GM18502 (cell line): ENCODE measurements around the gene C2CD4D.

Experiments used
- ATAC-seq: cut with Tn5 transposase; IDR thresholded peaks from one replicate; pipeline ENCODE4 v1.9.1; 2021; ENCODE audit warnings: mild to moderate bottlenecking; ENCODE audit not compliant: unreplicated experiment, poor library complexity

C2CD4D gene

DNA sequence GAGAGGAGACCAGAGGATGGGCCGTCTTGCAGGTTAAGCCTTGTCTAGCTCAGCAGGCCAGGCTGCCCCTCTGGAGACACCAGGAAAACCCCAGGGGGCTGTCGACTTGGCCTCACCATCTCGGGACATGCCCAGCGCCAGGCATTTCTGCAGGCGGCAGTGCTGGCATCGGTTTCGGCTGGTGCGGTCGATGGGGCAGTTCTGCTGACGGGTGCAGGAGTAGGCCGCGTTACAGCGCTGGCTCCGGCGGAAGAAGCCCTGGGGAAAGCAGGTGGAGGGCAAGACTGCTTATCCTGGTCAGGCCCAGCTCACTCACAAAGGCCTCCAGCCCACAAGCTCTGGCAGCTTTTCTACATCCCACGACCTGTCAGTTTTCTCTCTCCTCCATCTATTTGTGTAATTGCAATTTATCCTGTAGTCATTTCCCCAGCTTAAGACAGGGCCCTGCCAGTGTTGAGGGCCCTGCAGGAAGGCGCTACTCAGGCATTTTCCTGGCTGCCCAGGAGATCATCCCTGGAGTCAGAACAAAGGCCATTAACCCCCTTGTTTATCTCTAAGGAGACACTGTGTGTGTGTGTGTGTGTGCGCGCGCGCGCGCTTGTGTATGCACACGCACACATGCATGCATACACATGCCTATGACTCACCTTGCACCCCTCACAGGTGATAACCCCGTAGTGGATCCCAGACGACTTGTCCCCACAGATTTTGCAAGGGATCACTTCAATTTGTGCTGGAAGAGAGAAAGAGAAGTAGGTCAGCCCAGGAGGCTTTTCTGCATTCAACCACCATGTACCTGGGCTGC lies 22.9 kb downstream of the C2CD4D start:
- ATAC-seq = no peak

DNA sequence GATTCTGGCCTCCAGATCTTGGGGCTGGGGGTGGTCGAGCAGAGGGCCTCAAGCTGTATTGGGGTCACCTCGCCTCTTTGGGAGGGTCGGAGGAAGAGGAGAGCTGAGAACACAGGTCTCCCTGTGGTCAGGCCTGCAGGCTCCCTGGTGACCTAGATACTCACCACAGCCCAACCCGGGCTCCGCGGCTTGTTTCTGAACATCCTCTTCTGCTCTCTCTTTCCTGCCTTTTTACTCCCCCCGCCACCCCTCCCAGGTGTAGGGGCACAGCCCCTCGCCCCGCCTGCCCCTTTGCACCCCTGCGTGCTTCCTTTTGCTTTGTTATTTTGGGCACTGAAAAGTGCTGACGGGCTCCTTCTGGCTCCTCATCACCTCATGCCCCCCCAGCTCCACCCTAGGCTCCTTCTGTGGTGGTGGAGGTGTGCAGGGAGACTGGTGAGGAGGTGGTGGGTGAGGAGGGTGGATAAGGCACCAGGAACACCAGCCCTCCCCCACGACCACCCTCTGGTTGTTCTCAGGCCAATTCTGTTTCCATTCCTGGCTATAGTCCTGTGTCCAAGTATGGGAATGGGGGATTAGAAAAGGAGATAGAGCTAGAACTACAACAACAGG lies 23.8 kb downstream of the C2CD4D start:
- no peak for ATAC-seq

DNA sequence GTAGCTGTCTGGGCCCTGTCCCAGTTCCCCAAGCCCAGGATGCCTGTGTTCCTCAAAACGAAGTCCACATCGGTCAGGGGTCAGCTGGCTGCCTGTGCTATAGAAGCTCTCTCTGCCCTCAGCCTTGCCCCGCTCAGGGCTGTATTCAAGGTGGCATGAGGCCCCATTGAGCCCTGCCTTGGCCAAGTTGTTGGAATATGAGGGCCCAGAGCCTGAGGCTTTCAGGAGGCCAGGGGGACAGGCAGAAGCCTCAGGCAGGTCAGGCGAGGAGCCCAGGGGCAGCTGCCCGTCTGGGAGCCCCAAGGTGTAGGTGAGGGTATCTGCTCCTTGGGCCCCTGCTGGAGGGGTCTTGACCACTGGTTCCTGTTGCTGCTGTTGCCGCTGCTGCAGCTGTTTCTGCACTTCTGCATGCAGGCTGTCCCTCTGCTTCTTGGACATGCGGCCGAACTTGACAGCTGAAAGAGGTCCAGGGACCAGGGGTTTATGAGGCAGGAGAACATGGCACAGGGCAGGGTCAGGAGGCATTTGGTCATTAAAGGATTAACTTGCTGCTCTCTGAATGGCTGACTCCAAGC lies 24.6 kb downstream of the C2CD4D start:
- no peak for ATAC-seq

DNA sequence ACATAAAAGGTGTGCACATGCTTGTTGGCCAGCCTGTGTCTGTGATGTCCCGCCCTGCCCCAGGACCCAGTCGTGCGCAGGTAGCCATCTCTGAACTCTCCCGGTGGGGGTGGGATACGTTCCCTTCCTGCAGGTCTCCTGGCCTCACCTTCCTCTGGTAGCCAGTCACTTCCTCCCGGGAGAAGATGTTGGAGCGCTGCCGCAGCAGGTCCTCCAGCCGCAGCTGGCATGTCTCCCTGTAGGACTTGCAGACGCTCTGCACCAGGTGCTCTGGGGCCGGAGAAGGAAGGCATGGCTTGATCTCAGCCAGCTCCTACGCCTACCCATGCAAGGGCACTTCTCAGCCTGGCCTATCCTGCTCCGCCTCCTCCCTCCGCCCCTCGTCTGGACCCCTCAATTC lies 25.2 kb downstream of the C2CD4D start:
- no peak for ATAC-seq

DNA sequence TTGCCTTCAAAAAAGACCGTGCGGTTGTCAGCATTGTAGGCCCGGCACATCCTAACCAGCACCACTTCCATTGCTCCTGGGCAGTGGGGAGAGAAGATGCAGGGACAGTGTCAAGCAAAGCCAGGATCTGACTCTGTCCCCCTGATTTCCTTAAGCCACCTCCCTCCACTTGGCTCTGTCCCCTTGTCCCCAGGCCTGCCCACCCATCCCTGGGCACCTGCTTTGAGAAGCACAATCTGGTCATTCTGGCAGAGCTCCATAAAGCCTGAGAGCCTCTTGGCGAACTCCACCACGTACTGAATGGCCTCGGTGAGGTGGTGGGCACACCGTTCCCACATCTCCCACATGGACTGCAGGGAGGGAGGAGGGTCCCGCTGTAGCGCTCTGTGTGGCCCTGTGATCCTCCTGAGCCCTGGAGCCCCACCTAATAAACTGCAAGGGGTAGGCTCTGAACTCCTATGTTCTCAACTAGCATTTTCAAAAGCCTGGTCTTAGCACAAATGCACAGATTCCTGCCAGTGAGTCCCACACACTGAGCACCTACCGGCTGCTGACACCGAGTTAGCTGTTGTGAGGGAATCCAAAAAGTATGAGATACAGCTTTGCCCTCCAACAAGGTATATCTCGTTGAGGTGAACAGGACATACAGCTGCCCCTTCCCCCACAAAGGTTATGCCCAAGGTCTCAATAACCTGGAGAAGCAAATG lies 26.2 kb downstream of the C2CD4D start:
- ATAC-seq = no peak

DNA sequence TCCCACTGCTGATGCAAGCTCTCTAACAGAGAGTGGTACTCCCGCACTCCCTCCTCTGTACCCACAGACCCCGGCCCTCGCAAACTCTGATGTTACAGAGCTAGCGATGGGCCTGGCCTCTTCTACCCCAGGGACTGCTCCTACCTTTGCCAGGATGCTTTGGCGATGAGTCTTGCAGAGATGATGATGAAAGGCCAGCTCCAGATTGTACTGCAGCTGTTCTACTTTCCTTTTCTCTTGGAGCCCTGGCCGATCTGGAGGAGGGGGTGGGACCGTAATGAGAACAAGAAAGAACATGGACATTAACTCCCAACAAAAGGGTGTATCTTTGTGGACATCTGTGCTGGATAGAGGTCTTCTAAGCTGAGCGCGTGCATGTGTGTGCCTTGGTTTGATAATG lies 28.4 kb downstream of the C2CD4D start:
- no peak for ATAC-seq

DNA sequence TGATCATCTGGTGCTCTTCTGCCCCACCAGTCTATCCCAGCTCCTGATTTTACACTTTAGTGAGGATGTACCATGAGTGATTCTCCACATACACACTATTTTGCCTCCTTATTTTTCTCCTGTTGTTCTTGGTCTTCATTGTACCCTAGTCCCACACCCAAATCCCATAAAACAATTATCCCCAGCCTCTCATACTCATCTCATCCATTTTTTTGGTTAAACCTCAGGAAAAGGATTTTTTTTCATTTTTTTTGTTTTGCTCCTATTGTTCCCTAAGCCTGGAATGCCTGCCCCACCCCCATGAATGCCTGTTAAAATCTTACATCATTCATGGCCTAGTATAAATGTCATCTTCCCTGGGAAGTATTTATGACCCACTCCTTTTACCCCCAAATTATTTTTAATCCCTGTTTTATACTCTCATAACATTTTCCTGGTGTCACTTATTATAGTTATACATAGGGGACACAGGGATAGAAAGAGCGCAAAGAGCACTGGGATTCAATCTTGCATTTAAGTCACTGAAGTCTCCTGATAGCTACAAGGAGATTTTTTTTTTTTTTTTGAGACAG lies 29.5 kb downstream of the C2CD4D start:
- no peak for ATAC-seq

DNA sequence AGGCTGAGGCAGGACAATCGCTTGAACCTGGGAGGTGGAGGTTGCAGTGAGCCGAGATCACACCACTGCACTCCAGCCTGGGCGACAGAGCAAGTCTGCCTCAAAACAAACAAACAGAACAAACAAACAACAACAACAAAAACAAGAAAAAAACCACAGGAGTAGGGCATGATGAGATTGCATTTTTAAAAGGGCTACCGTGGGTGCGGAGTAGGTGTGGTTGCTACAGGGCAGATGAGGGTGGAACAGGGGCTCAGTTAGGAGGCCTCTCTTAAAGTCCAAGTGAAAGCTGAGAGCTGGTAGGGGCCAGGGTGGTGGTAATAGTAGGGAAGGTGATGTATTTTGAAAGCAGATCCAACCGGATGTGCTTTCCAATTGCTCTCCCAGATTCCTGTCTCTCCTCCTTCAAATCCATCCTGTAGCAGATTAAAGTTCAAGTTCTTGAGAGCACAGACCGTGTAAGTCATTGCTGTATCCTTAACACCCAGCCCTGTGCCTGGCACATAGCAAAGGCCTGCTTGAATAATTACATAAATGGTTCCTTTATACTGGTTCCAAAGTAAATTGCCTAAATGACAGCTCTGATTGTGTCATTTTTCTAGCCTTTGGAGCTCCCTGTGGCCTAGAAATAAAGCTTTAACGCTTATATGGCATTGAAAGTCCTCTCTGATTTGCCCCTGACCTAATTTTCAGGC lies 30.2 kb downstream of the C2CD4D start:
- no peak for ATAC-seq

DNA sequence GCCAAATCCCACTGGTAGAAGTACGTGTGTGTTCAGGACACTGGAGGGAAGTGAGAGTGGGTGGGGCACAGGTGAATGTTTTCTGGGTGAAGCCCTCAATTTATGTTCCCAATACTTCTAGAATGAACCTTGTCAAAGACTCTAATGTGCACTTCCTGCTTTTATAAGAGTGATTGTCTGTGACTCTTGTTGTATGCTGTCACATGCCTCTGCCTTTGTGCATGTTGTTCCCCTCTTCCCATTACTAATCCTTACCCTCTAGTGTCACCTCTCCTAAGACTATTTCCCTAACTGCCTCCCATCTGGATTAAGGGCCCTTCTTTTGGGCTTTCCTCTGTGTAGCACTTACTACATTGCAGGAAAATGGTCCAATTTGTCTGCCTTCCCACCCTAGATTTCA lies 31.9 kb downstream of the C2CD4D start:
- no peak for ATAC-seq

DNA sequence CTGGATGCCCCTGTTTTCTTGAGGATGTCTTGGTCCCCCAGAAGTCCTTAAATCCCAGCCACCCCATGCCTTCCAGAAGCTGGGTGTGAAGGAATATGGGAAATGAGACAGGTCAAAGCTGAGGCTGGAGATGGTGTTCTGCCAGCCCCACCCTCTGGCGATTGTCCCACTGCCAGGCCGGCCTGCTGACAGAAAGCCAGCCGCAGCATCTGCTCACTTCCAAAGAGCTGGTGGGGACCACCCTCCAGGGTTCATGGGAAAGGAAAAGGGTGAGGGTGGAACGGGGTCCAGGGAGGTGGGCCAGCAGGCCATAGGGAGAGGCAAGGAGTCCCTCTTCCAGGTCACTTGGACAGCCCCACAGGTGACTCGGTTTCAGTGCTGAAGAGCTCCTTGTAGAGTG lies 32.5 kb downstream of the C2CD4D start:
- no peak for ATAC-seq

DNA sequence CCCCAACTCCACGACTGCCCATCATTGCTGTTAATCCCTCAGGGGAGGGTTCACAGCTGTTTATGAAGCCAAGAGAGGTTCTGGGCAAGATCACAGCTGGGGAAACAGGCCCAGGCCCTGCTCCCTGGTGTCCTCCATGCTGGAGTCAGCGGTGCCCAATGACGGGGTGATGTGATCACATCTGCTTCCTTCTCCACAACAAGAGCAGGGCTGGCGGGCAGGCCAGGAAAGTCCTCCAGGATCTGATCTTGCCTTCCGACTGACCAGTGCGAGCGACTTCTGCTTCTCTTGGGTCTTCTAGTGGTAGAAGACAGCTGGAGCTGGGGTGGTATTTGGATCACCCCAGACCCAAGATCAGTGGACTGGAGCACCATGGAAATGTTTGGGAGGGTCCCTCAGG lies 33.5 kb downstream of the C2CD4D start:
- ATAC-seq = no peak

DNA sequence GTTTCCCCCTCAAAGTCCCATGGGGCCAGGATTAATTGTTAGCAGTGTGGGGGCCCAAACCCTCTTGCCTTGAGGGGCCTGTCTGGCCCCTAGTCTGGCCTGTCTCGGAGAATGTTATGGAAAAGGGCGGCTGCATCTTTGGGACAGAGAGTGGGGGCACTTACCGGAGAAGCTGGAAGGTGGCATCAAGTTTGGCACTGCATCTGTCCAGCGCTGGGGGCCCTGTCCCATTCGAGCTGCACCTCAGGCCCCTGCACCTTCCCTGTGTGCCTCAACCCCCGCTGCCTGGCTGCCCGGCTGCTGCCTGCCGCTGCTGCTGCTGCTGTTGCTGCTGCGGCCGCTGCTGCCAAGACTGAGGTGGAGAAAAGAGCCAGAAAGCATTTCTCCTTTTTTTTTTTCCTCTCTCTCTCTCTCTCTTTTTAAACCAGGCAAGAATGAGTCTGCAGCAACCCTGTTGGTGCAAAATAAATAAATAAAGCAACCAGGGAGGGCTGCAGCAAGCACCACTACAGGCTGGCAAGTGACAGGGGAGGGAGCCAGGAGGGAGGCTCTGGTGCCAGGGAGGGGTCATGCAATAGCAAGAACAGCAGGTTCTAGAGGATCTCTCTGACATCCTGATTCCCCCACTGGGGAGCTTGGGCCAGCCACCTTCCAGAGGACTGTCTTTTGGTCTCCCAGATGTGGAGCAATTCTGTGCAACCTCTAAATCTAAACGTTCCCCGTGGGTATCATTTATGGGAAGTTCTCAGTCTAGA lies 34.4 kb downstream of the C2CD4D start, which contains the start of gene LINGO4:
TSS of gene LINGO4 (minus strand) at position 354 of the 755 bp plus-strand sequence. CDS start 2,715 bp downstream, outside the sequence.
- no peak for ATAC-seq

DNA sequence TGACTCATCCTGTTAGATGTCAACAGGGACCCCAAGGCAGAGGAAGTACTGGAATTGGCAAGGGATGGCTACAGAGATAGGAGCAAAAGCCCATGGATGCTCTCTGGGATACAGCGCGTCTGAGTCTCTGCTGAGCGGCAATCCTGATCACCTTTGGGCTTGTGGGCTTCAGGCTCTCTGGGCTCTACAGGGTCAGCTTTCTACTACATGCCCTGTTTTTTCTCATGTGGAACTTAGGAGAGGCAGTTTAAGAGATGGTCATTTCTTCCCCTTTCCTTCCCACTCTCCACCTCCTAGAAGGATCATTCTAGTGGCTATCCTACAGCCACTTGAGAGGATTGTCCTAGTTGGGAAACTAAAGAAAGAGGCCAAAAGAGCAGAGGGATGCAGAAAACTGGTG lies 35.7 kb downstream of the C2CD4D start:
- no peak for ATAC-seq

DNA sequence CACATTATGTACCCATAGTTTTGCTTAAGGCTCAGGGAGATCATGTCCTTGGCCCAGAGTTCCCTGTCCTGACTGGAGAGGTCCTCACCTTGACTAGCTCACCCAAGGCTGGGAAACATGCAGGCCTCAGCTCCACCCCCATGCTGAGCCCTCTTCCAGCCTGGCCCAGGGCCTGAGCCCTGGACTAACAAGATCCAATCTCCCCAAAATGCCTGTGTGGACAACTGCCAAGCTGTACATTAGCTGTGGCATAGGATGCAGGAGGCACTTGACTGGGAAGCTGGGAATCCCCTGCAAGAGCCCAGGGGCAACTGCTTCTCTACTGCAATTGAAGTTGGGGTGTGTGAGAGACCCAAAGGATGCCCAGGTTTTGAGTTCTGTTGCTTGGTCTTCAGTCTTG lies 36.5 kb downstream of the C2CD4D start:
- ATAC-seq = no peak

DNA sequence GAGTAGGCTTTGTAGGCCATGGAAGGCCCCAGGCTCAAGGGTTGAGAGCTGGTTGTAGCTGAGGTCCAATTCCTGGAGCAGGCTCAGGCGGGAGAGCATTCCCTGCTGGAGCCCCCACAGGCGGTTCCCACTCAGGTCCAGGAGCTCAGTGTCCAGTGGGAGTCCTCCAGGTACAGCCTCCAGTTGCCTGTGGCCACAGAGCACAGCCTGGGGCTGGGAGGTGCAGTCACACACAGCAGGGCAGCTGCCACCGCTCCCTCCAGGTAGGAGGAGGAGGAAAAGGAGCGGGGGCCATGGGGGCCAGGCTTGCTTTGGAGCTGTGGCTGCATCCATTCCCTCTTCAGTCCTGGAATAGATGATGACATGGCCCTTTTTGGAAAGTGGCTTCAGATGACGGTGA lies 37.2 kb downstream of the C2CD4D start:
- no peak for ATAC-seq

DNA sequence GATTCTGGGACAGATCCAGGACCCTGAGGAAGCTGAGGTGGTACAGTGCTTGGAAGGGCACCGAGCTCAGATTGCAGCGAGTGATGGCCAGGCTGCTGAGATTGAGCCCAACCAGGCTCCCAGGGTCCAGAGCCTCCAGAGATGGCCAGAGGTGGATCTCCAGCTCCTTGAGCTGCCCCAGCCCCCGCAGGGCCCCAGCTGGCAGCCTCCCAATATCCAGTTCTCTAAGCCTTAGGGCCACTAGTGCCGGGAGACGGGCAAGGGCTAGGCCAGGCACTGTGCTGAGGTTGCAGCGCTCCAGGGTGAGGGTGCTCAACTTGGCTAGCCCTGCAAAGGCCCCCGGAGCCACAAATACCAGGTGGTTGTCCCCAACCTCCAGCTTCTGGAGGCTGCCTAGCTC lies 37.8 kb downstream of the C2CD4D start:
- no peak for ATAC-seq

DNA sequence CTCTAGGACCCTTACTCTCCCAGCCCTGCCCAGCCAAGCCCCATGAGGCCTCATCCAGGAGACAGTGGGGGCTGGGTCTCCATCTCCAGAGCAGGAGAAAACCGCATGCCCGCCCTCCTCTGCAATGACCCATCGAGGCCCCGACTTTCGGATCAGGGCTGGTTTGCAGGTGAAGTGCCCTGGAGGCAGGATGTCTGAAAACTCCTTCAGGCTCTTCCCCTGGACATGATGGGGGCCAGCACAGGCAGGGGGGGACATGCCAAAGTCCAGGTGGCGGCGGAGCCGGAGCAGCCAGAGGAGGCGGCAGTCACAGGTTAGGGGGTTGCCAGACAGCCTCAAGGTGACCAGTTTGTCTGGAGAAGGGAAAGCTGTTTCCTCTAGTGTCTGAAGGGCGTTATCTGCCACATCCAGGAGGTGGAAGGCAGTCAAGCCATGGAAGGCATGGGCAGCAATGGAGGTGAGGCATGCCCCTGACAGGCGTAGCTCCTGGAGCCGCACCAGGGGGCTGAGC lies 38.3 kb downstream of the C2CD4D start:
- no peak for ATAC-seq

DNA sequence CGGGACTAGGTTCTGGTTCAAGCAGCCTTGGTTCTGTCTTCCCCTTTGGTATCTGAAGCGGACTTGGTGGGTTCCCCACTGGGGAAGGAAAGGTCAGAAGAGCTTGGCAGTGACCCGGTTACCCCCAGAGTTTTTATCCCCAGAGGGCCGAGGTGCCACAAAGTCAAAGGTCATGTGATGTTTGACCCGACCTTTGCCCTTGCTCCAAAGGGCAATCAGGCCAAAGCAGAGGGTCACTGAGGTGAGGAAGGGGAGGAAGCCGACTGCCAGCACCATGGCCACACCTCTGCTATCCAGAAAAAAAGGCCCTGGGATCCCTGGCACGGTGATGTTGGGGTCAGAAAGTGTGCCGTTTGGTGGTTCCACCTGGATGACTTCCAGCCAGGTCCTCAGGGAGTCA lies 38.8 kb downstream of the C2CD4D start:
- no peak for ATAC-seq
